HFFc6 (cell line): ENCODE data around the gene COL4A1. TPM values are rescaled to one million over a fixed set of nuclear protein-coding genes. Genes with fewer than 3 reads are reported as not detected.
A peak's percentile ranks its signal among the peaks of the same experiment; 100 is the strongest.

Experiments used
- DNase-seq: peaks from one replicate; pipeline ENCODE4 v3.0.0-alpha.2; 2018
- H3K27ac Mint-ChIP-seq: 2 replicates; pipeline ENCODE4 v1.8.0; 2020; ENCODE audit warnings: mild to moderate bottlenecking, mixed read lengths
- H3K27me3 Mint-ChIP-seq: 2 replicates; pipeline ENCODE4 v1.8.0; 2021; ENCODE audit warnings: mild to moderate bottlenecking, moderate library complexity, mixed read lengths; ENCODE audit not compliant: insufficient read depth
- H3K36me3 Mint-ChIP-seq: 2 replicates; pipeline ENCODE4 v1.8.0; 2021; ENCODE audit warnings: low read depth, mixed read lengths
- H3K4me1 Mint-ChIP-seq: 2 replicates; pipeline ENCODE4 v1.8.0; 2020; ENCODE audit warnings: low read depth, mixed read lengths
- H3K4me3 Mint-ChIP-seq: 2 replicates; pipeline ENCODE4 v1.8.0; 2020; ENCODE audit warnings: mild to moderate bottlenecking, moderate library complexity, mixed read lengths
- H3K9me3 Mint-ChIP-seq: 2 replicates; pipeline ENCODE4 v1.8.0; 2020; ENCODE audit warnings: mild to moderate bottlenecking, mixed read lengths
- total RNA-seq, 6 experiments: library from RNA; stranded (reverse); fragmentation: NEBNext Ultra II Directional; extraction: Animal tissue kit (Norgen Biotek cat#: 25700); gene quantifications; 2 replicates in 1 of 6; 3 replicates in 5 of 6; pipeline ENCODE4 v1.2.3, GENCODE V29; 2021
- TF ChIP-seq, protein P1 (sequence below): fragments of 200-600 bp; sonication (generic); IDR thresholded peaks from 2 replicates; pipeline ENCODE4 v1.5.0; 2021; ENCODE audit warnings: antibody characterized with exemption, mild to moderate bottlenecking

Gene COL4A1
- total RNA-seq, 6 experiments from 2014 or later = 137 to 328 (median 148) TPM

DNA sequence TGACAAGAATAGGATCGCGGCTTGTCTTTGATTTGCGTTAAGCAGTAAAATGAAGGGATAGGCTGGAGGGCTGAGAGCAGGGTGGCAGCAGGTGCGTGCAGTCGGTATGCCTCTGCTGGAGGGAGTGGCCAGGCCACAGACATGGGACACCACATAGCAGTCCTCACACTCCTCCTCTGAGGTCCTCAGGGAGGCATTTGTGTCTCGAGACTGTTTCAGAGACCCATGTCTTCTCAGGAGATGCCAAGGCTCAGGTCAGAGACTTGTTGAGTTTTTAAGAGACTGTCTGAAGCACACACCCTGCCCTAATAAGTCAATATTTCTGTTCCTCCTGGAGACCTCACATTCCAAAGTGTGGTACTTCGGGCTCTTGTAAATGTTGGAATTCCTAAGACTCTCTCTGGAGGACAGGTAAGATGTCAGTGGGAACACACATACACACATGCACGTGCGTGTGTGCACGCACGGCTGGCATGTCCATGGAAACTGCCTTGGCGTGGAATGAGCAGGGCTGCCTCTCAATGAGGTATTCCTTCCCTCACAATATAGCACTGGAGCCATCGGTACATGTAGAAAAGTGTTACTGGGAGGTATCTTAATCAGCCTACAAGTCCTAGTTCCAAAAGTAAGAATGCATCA lies 46.5 kb upstream of the COL4A1 start:
- DNase-seq = no peak
- Mint-ChIP-seq H3K27ac (no peak overlapping the region), H3K36me3 (no peaks in the 10 kb centered on the region), H3K4me1 (peaks cover 47% of the 10 kb centered on the region), H3K9me3 (no peaks in the 10 kb centered on the region), H3K27me3 (peaks cover 6% of the 10 kb centered on the region), H3K4me3 (no peak overlapping the region)
- TF ChIP-seq, protein P1, sequence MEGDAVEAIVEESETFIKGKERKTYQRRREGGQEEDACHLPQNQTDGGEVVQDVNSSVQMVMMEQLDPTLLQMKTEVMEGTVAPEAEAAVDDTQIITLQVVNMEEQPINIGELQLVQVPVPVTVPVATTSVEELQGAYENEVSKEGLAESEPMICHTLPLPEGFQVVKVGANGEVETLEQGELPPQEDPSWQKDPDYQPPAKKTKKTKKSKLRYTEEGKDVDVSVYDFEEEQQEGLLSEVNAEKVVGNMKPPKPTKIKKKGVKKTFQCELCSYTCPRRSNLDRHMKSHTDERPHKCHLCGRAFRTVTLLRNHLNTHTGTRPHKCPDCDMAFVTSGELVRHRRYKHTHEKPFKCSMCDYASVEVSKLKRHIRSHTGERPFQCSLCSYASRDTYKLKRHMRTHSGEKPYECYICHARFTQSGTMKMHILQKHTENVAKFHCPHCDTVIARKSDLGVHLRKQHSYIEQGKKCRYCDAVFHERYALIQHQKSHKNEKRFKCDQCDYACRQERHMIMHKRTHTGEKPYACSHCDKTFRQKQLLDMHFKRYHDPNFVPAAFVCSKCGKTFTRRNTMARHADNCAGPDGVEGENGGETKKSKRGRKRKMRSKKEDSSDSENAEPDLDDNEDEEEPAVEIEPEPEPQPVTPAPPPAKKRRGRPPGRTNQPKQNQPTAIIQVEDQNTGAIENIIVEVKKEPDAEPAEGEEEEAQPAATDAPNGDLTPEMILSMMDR = no peak

DNA sequence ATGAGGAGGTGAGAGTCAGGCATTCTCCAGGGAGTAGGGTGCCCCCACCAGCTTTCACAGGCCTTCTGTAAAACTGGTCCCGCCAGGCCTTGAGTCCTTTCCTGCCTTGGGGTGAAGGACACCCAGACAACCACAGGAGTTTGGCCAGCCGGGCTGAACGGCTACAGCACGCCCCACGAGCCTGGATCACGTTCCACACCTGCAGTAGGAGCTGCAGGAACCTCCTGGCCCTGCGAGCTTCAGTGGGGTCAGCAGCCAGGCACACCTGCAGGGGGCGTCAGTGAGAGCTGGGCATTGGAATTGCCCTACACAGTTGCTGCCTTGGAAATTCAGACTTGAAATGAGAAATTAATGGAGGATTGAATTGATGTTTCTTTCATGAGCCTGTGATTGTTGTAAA lies 45.8 kb upstream of the COL4A1 start:
- peaks cover 6% of the 10 kb centered on the region for H3K27me3 Mint-ChIP-seq
- TF ChIP-seq, protein P1 = peak; percentile 68
- no peak overlapping the region for H3K27ac Mint-ChIP-seq
- no peak for DNase-seq
- H3K36me3 Mint-ChIP-seq = no peaks in the 10 kb centered on the region
- no peaks in the 10 kb centered on the region for H3K9me3 Mint-ChIP-seq
- H3K4me1 Mint-ChIP-seq = peaks cover 54% of the 10 kb centered on the region
- no peak overlapping the region for H3K4me3 Mint-ChIP-seq

DNA sequence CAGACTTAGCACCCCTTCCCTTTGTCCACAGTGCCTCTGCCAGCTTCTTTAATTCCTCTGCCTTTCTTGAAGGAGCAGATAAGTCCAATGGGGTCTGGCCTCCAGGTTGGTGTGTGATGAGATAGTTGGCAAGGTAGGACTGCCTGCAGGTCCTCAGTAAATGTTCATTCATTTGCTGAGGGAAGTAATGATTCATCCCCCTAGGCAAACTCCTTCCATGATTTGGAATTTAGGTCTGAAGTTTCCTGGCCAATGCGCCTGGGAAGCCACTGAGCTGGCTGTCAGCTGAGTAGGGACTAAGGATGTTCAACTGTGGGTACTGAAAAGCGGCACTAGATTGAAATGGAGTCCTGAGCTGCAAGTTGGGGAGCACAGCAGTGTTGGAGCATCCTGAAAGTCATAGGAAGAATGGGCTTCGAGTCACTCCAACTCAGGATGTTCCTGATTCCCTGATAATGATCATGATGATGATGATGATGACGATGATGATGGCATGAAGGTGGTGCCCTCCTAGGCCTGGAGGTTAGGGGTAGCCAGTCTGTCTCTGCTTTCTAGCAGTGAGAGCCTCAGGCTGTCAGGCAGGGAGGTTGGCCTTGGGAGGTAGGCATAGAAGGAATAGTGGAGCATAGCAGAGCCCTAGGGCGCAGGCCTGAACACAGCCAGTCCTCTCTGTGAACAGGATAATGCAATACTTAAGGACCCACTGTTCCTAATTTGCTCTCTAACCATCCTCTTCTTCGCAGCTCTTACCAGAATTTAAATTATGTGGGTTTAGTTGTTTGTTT lies 44.9 kb upstream of the COL4A1 start:
- TF ChIP-seq, protein P1 = no peak
- no peaks in the 10 kb centered on the region for H3K9me3 Mint-ChIP-seq
- no peak for DNase-seq
- H3K4me3 Mint-ChIP-seq = no peak overlapping the region
- H3K27me3 Mint-ChIP-seq = peaks cover 6% of the 10 kb centered on the region
- H3K27ac Mint-ChIP-seq = peak overlapping the region; percentile 34
- H3K4me1 Mint-ChIP-seq = peaks cover 63% of the 10 kb centered on the region
- no peaks in the 10 kb centered on the region for H3K36me3 Mint-ChIP-seq

DNA sequence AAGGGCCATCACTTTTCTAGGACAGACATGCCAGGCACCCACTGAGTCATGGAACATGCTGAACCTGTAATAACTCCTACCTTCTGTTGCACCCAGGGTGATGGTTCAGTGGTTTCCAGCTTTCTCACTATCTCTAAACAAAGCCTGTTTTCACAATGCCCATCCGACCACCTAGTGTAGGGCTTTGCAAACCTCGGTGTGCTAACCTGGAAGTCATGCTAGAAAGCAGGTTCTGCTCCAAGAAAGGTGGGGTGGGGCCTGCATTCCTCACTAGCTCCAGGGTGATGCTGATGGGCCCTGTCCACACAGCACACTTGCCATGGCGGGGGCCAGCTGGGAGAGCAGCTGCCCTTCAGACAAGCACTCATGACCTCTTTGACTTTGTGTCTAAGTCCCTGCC lies 43.6 kb upstream of the COL4A1 start:
- H3K4me3 Mint-ChIP-seq = no peak overlapping the region
- TF ChIP-seq, protein P1 = no peak
- H3K27me3 Mint-ChIP-seq = peaks cover 6% of the 10 kb centered on the region
- no peak overlapping the region for H3K27ac Mint-ChIP-seq
- H3K4me1 Mint-ChIP-seq = peaks cover 75% of the 10 kb centered on the region
- H3K36me3 Mint-ChIP-seq = 0 out of 2 replicates have a peak, but pooled peaks cover 7% of the 10 kb centered on the region
- no peaks in the 10 kb centered on the region for H3K9me3 Mint-ChIP-seq
- no peak for DNase-seq

GRCh38 chr13:110350049-110350448 lies 43.1 kb upstream of the COL4A1 start:
- H3K4me1 Mint-ChIP-seq = peaks cover 75% of the 10 kb centered on the region
- H3K27me3 Mint-ChIP-seq = peaks cover 5% of the 10 kb centered on the region
- H3K9me3 Mint-ChIP-seq = no peaks in the 10 kb centered on the region
- H3K36me3 Mint-ChIP-seq = 0 out of 2 replicates have a peak, but pooled peaks cover 7% of the 10 kb centered on the region
- H3K4me3 Mint-ChIP-seq = no peak overlapping the region
- no peak for DNase-seq
- TF ChIP-seq, protein P1 = no peak
- no peak overlapping the region for H3K27ac Mint-ChIP-seq
